Fibroblast of peridontal ligament (primary cell): Measurements from ENCODE around the gene OLFM2.
"Not testable (repeated sequence)": the region's sequence is repeated elsewhere in the genome, so short reads cannot be mapped to it uniquely, and the experiment has no call there.

Experiments used
- DNase-seq: peaks from one replicate; pipeline ENCODE4 v3.0.0-alpha.2; 2010; ENCODE audit errors: extremely low read depth

The OLFM2 gene

DNA sequence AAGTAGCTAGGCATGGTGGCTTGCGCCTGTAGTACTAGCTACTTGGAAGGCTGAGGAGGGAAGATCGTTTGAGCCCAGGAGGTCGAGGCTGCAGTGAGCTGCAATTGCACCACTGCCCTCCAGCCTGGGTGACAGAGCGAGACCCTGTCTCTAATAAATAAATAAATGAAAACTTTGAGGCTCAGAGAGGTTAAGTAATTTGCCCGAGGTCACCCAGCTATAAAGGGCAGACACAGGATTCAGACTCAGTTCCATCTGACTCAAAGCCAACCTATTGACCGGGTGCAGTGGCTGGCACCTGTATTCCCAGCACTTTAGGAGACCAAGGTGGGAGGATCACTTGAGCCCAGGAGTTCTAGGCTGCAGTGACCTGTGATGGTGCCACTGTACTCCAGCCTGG lies 7.4 kb upstream of the OLFM2 start:
- no peak for DNase-seq

DNA sequence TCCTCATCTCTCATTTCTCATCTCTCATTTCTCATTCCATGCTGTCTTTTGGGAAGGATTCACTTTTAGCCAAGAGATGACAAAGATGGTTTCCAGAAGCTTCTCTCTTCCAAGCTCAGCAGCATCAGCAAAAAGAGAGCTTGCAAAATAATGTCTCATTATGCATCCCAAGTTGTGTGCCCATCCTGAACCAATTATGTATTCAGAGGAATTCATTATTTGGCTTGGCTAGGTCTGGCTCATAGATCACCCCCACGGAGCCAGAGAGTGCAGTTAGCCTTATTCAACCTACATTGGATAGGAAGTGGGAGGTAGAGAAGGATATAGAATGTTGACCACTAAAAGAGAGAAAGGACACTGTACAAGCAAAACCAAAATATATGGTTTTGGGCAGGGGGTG lies 5.4 kb upstream of the OLFM2 start:
- peak; percentile 86 for DNase-seq

DNA sequence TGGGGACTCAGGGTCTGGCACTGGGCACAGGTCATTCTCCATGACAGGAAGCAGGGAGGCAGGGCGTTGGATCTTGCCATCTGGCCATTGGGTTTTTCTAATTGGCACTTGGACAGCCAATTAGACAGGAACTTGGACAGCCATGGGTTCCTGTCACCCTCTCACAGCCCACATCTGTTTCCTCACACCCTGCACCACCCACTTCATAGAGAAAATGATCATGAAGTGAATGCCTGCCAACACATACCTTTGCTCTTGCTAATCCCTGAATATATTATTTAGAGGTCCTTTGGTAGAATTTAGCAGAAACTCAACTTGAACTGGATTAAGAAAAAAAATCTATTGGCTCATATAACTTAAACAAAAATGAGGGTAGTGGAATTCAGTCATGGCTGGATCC lies 4.9 kb upstream of the OLFM2 start:
- no peak for DNase-seq

DNA sequence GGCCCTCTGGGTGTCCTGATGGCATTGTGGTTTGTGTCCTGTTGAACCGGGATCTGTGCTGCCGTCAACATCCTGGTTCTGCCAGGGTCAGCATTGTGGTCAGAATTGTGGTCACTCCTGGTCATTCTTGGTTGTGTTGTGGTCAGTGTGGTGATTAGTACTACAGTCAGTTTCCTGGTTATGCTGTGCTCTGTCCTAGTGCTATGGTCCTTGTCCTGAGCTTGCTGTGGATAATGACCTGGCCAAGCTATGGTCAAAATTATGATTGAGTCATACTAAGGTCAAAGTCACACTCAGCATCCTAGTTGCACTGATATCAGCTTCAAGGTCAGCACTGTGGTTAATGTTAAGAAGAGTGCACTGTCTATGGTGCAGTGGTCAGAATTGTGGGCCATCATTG lies 4.5 kb upstream of the OLFM2 start:
- DNase-seq = peak; percentile 24

DNA sequence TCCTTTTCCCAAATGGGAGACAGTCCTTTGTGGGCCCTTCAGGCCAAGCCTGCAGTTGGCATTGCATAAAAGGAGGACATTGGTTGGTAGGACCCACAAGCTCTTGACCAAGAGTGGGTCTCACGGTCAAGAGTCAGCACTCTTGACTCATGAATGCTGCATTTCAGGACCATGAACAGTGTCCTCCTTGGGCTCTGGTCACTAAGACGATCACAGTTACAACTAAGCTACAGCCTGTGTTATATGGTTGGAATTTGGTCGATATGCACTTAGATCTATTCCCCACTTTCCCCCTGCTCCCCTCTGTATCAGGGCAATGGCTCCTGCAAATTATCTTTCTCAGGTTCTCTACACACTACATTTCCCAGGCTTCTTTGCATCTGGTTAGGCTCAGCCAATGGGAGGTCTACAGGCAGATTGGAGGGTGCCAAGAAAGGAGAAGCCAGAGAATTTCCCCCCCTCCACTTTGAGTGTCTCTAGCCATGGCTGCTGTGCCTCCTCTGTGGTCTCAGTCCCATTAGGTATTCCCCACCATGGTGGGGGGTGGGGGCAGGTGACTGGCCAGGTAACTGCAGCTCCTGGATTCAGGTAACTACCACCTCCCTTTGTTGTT lies 3.1 kb upstream of the OLFM2 start:
- peak; percentile 60 for DNase-seq

DNA sequence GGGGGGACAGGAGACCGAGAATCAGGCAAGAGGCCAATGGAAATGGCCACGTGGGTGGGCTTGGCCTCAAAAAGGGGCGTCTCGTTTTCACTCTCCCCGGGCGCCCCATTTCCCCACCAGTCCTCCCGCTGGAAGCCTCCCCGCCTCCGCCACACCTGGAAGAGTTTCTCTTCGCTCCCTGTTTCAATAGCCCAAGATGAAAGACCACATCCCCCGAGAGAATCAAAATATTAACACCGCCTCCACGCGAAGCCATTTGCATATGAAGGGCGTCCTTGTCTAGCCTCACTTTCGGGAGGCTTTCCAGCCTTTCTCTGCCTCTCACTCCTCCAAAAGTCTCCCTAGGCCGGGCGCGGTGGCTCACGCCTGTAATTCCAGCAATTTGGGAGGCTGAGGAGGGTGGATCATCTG lies 691 bp upstream of the OLFM2 start:
- no peak for DNase-seq

DNA sequence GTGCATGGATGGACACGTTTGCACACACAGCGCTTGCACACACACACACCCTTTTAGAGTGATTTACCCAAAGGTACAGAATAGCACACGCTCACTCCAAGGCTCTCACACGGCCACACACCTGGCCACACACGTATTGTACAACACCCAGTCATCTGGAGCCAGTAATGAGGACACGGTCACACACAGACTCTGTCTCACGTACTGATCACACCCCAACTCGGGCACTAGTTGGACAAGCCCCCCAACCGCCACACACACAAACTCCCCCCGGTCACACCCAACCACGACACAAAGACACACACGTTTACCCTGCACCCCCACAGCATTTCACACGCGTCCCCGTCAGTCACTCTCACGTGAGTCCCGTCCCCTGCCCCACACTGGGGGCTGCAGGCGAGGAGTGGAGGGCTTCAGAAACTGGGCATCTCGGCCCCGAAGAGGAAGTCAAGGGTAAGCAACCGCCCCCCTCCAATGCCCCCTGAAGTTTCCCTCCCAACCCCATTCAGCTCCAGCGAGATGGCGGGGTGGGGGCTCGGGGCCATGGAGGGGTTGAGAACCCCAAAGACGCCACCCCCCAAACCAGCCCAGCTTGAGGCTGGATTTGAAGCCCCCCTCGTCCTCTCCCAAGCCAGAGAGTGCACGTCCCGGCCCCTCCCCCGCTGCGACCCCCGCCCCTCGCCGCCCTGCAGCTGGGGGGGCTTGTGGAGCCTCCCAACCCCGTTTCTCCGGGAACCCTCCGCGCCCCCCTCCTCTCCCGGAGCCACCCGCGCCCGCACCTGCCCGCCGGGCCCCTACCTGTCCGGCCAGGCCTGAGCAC lies 599 bp downstream of the OLFM2 start:
- no peak for DNase-seq

DNA sequence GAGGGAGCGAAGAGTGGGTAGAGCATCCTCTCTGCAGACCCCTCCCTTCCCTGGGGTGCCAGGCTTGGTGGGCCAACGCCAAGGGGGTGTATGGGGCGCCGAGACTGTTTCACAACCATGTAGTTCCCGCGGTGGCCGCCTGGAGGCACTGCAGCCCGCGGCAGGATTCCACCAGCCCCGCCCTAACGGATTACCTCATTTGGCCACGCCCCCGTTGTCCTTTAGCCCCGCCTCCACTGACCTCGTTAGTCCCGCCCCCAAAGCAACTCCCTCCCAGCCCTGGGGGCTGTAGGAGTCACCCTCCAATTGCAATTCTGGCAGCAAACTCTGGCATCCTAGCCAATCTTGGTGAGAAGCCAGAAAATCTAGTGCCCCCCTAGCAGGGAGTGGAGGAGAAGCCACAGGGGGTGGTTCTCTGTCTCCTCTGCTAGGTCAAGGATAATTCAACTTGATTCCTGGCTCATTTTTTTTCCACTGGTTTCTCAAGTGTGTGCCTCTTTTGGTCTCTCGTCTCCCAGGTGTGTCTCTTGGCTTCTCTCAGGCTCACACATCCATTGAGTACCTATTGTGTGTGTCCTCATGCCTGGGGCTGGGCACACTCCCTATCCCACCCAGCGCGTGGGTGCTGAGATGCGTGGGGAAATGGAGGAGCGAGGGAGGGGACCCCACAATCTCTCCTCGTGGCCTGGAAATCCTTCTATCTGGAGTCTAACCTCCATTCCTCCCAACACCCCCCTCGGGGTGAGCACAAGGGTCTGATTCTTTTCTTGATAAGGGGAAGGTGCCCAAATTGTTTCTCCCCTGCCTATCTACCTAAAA lies 2.0 kb downstream of the OLFM2 start:
- DNase-seq = peak; percentile 71

DNA sequence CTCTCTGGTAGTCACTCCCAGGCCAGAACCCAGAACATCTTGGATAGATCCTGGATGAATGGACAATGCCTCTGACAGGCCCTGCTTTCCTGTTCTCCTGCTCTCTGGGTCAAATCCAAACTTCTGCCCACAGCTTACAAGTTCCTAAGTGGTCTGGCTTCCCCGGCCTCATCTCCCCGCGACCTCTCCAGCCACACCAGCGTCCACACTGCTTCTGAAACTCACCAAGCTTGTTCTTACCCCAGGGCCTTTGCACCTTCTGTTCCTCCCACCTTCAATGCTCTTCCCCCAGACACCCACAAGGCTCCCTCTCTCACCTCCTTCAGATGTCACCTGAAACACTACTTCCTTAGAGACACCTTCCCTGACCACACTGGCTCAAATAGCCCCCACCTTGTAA lies 3.5 kb downstream of the OLFM2 start:
- DNase-seq = no peak

DNA sequence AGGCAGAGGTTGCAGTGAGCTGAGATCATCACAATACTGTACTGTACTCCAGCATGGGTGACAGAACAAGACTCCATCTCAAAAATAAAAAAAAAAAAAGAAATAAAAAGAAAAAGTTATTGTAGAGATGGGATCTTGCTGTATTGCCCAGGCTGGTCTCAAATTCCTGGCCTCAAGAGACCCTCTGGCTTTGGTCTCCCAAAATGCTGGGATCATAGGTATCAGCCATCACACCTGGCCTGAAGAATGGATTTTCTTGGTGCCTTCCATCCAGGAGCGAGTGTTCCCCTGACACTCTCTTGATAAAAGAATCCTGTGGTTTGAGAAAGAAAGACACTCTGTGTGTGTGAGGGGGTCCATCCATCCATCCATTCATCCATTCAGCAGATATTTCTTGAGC lies 4.7 kb downstream of the OLFM2 start:
- no peak for DNase-seq

DNA sequence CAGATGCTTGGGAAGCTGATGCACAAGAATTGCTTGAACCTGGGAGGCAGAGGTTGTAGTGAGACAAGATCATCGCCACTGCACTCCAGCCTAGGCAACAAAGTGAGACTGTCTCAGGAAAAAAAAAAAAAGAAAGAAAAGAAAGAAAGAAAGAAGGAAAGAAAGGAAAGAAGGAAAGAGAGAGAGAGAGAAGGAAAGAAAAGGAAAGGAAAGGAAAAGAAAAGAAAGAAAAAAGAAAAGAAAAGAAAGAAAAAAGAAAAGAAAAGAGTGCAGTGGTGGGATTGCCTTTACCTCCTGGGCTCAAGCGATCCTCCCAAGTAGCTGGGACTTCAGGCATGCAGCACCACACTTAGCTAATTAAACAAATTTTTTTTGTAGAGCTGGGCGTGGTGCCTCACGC lies 12.9 kb downstream of the OLFM2 start:
- DNase-seq = no peak

DNA sequence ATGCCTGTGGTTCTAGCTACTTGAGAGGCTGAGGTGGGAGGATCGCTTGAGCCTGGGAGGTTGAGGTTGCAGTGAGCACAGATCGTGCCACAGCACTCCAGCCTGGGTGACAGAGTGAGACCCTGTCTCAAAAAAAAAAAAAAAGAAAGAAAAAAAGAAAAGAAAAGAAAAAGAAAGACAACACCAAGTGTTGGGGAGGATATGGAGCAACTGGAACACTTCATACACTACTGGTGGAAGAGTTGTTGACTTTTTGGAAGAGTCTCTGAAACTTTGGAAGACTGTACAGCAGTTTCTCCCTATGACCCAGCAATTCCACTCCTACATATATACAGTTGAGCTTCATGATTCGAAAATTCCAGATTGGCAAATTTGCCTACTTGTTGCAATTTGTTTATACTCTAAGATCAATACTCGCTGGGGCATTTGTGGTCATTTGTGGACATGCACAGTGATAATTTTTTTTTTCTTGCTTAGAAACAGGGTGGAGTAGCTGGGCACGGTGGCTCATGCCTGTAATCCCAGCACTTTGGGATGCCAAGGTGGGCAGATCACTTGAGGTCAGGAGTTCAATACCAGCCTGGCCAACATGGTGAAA lies 13.4 kb downstream of the OLFM2 start:
- not testable (repeated sequence) for DNase-seq

DNA sequence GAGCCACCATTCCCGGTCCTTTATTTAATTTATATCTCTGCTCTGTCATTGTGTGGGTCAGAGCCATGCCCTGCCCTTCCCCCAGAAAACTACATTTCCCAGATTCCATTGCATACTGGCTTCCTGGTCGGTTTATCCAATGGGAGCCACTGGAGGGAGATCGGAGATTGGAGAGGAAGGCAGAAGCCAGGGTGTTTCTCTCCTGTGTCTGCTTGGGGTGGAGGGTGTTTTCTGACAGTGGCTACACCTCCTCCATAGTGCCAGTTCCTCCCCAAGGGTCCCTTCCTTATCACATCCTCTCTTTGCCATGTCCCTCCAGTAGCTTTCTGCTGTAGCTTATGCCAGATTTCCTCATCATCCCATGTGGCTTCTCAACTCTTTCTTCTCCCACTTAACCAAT lies 19.0 kb downstream of the OLFM2 start:
- peak; percentile 41 for DNase-seq

DNA sequence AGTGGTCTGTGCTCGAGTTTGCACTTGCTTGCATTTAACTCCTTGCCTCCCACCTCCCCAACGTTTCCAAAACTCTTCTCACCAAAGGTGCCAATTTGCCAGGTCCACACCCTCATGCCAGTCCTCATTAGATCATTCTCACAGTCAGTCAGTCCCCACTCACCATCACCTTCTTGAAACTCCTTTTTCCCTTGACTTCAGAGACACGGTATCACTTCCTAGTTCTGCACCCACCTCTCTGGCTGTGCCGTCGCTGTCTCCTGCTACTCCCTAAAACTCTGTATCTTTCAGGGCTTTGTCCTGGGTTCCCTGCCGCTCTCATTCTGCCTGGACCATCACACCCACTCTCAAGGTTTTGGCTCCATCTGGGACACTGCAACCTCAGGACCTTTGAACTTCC lies 19.6 kb downstream of the OLFM2 start:
- DNase-seq = no peak

DNA sequence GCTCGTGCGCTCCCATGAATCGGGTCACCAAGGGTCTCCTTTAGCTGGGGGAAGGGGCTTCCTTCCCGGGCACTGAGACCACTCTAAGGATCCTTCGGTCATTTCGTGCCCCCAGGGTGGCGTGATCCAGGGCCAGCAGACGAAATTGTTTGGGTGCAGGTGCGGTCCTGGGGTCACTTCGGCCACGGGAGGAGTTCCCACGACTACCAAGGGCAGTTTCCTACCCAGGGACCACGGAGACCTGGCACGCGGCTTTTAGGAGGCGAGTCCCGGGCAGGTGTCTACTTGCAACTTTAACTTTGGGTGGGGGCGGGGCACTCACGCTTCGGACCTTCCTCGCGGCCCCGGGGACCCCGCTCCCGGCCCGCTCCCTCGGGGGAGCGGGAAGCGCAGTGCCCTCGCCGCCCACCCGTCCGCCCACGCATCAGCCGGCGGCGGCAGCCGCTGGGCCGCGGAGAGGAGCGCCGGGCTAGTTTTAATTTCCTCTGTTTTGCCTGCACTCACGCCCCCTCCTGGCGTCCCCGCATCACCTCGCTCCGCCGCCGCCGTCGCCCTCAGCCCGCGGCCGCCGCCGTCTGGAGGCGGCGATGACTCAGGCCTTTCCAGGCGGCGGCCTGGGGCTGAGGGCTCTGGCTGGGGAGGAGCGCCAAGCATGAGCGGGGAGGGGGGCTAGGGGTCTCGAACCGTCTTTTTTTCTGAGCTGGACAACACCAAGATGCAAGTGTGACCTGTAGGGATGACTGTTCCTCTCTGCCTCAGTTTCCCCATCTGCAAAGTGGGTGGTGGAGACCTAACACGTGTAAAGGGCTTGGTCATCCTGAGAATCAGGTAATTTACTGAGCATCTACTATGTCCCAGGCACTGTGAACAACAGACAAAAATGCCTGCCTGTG lies 21.8 kb downstream of the OLFM2 start:
- DNase-seq = peak; percentile 68

DNA sequence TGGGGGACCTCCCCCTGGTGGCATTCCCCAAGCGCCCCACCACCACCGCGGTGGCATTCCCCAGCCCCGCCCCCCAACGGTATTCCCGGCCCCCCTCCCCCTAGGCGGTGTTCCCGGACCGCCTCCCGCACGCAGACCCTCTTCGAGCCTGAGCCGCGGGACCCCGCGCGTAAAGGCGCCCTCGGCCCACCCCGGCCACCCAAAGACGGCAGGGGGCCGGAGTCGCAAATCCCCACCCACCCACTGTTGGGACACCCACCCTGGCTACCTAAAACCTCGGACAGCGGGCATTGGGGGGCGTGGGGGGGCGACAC lies 22.4 kb downstream of the OLFM2 start:
- DNase-seq = no peak

DNA sequence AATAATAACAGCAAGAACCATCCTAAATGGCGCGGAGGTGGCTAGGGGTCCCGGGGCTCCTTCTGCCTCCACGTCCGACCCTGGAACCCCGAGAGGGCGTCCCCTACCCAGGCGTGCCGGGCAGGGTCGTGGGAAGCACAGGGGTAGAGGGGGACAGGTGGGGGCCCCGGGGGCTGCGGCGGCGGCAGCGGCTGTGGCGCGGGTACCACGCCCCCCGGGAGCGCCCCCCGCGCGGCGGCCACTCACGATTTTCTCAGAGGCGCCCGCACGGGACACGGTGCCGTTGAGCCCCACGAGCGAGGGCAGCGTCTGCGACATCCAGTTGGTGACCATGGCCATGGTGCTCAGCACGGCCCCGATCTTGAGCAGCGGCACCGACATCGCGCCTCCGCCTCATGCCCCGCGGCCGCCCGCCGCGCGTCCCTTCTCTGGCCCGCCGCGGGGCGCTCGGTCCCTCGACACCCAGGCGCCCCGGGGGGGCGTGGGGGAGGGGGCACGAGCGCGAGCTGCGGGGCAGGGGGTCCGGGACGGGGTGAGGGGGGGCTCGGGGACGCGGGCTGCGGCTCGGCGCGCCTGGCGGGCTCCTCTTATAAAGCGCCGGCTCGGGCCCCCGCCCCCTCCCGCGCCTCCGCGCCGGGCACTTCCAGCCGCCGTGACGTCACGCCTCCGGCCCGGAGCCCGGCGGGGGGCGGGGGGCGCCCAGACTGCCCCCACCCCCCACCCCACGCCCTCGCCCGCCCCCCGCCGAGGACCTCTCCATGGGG lies 22.9 kb downstream of the OLFM2 start:
- no peak for DNase-seq

DNA sequence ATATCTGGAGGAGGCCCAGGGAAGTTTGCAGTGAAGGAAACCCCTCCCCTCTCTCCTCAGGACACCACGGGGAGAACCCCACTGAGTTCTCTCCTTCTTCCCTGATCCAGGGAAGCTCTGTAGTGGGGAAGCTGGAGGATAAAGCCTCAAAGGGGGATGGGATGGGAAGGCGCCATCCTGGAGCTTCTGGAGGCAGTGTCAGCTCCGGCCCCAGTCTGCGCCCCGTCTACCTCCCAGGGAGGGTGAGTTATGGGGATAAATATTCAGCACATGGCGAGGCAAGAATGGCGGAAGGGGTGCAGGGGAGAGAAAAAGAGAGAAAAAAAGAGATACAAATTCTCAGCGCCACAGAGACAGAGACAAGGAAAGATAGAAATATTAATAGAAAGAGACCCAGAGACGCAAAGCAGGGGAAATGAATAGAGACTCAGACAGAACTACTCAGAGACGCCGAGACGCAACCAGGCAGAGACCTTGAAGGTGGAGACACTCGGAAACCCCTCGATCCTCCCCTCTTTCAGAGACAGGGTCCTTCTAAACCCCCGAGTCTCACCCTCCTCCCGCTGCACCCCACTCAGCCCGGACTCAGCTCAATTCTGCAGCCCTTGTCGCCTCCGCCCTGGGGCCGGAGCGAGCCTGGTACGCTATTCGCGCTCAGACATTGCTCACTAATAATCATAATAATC lies 23.6 kb downstream of the OLFM2 start:
- DNase-seq = no peak

DNA sequence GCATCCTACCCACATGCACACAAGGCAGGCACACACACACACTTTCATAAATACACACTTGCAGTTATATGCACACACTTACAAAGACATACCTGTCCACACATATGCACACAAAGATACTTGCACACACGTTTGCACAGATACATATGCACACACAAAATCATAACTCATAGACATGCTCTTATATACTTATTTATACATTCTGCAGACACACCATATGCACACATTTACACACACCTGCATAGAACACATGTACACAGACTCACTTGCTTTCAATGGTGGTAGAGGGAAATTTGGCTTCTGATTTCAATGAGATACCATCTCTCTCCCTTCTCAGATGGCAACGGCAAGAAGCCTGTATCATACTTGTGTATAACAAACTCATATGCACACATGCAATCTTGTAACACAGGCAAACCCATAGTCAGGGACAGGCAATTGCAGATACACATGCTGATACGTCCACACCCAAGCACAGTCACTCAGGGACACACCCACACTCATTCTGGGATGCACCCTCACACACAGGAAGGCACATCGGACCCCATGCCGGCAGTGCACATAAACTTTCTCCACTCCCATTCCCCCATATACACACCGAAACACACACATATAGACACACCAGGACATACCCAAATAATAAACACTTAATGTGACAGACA lies 24.7 kb downstream of the OLFM2 start:
- DNase-seq = no peak

DNA sequence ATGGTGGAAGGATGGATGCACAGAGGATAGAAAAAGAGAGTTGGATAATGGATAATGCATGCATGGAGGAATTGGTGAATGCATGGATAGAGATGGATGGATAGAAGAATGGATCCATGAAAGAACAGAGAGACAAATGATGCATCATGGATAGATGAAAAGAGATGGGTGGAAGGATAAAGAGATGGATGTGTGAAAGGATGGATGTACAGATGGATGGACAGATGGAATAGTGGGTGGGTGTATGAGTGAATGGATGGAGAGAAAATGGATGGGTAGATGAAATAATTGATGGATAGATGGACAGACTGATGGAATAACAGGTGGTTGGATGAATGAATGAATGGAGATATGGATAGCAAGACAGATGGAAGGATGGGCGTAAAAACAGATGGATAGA lies 25.7 kb downstream of the OLFM2 start:
- no peak for DNase-seq
